ENCODE results near the gene MOB1B.
"Not testable (repeated sequence)": the region's sequence is repeated elsewhere in the genome, so short reads cannot be mapped to it uniquely, and the experiment has no call there.

The MOB1B gene

DNA sequence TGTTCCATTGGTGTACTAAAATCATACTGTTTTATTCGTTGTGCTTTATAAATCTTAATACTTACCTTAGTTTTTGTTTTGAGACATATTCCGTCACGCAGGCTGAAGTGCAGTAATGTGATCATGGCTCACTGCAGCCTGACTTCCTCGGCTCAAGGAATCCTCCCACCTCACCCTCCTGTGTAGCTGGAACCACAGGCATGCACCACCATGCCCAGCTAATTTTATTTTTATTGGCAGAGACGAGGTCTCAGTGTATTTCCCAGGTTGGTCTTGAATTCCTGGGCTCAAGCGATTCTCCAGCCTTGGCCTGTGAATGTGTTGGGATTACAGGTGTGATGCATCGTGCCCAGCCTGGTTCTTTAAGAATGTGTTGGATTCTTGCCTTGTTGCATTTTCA is 66.9 kb downstream of the MOB1B start:
- DNase-seq, result no peak

DNA sequence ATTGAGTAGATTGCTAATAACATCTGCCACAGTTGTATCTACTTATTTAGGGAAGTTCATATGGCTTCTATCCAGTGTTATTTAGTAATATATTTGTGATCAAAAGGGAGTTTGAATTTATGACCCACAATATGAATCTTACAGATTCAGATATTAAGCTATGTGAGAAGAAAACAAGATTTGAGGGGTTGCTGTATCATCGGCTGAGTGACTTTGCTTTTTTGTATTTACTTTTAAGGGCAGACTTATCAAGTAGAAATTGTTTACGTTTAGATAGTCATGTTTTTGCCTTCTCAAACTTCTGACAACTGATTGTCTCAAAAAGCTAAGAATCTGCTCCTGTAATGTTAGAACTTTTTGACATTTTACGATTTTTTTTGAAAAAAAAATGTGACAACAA is 74.1 kb downstream of the MOB1B start:
- DNase-seq, result no peak

DNA sequence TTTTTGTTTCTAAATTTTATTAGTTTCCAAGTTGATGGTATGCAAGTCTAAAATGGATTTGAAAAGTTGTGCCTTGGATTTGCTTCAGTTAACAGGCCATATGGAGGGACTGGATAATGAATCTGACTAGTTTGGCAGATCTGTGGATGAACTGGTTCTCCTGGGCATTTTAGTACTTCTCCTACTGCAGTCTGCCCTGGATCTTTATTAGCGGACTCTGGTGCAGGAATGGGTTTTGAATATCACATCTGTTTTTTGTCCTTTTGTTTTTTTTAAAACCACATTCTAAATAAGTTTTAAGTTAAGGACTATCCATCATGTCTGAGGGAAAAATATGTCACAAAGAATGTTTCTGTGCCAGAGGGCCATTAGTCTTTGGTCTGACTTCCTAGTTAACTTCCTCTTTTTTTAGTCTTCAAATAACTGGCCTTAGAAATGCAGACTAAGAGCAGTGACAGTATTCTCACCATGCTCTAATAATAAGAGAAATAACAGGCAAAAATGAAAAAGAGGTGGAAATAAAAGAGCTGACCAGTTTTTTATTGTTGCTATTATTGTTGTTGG is 77.4 kb downstream of the MOB1B start:
- no peak for DNase-seq

DNA sequence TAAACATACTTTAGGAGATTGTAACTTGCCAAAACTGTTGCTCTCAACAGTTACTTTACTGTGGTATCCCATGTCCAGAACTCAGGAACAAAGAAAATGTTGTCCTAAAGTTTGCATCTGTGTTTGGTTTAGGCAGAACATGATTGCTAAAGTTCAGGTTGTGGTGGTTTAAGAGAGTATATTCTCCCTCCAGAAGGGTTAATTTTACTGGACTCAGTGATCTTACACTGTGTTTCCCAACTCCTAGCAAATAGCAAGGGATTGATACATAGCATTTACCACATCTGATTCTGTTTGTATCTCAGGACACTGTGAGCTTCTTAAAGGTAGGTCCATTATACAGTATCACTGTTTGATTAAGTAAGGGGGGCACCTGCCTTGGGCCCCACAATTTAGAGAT is 78.0 kb downstream of the MOB1B start:
- DNase-seq, result no peak

DNA sequence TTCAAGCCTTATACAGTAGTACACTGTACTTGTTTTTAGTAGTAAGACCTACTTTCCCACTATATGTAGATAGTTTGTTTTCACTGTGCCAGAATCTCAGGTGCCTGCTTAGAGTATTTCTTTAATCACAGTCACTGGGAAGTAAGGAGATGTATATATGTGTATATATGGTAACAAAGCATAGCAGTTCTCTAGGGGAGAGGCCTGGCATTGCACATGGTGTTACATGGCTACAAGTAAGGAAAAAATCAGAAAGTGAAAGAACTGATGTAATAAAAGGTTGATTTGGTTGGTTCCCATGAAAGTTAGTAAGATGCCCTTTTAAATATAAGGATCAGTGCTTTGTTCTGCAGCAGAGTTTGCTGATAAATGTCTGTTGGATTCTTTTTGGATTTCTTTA is 81.9 kb downstream of the MOB1B start:
- no peak for DNase-seq

DNA sequence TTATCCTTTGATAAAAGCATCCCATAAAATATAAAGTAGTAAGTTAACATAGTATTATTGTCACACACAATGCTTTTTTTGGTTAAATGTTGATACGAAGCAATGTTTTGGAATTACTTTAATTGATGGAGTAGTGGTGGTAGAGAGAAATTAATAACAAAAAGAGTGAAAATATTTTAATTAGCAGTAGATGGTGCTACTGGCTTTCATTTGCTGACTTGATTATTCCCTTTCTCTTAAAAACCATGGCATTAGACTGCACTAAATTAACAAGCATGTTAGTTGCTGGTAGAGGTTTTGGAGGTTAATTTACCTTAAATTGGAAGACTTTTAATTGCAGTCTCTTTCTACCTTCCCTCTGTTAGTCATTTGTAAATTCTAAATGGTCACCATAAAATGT is 82.4 kb downstream of the MOB1B start:
- DNase-seq, result peak in 1 of 2 donors; percentile 45

DNA sequence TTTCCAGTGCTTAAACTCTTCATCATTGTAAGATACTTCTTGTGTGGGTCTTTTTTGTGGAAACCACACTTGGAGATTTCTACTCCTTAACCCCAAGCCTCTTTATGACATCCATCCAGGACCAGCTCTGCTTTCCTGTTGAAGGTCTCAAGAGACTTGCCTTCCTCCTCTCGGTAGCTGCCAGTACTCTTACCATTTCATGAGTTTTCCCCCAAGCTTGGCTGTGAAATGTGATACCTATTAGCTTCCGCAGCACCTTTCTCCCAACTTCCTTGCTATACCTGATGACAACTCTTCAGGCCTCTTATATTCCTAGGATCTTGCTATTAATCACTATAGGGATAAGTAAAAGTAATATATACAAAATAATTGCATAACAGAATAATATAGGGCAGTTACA is 89.4 kb downstream of the MOB1B start:
- no peak for DNase-seq

DNA sequence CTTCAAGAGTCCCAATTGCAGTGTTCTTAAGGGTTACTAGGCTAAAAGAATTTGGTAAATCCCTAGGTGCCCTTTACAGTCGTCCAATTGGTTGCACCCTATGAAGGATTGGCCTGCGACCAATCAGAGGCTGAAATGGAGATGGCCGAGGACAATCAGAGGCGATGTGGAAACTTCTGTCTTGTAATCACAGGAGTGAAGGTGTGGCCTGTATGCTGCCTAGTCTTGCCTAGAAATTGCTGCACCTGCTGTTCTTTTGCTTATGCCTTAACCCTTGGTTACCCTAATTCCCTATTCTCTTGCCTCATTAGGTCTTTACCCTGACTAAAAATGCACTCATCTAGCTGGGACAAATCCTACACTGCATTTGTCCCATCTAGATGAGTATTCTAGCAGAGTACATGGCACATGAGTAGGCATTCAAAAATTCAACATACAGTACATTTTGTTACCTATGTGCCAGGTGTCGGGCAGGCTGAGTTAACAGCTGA is 90.3 kb downstream of the MOB1B start:
- DNase-seq, result no peak

DNA sequence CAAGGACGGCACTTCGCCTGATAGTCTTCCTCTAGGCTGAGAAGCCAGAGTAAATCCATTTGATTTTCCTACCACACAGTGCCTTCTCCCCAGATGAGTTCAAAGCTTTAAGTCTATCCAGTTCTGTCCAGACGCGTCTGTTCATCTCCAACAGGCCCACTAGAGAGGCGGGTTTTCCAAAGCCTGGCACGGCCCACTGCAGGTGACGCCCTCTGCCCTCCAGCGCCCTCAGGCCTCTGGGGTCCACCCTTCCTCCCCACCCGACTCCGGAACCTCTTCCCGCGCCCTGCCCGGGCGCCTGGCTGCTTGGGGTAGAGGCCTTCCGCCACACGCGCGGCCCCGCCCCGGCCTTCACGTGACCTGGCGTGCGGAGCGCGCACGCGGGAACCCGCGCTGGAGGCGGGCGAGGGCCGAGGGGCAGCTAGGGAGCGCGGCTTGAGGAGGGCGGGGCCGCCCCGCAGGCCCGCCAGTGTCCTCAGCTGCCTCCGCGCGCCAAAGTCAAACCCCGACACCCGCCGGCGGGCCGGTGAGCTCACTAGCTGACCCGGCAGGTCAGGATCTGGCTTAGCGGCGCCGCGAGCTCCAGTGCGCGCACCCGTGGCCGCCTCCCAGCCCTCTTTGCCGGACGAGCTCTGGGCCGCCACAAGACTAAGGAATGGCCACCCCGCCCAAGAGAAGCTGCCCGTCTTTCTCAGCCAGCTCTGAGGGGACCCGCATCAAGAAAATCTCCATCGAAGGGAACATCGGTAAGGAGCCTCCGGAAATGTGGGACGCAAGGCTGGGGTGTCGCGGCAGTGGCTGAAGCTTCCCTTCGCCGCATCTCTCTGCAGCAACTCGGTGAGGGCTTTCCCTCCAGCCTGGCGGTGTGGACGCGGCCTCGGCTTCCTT is 91.3 kb downstream of the MOB1B start, which contains the start of gene DCK:
Gene DCK, plus strand, starts transcription at position 469 of the 888 bp plus-strand sequence. Its CDS starts 187 bp downstream, at position 656.
- peak; percentile 83 to 85 for DNase-seq

DNA sequence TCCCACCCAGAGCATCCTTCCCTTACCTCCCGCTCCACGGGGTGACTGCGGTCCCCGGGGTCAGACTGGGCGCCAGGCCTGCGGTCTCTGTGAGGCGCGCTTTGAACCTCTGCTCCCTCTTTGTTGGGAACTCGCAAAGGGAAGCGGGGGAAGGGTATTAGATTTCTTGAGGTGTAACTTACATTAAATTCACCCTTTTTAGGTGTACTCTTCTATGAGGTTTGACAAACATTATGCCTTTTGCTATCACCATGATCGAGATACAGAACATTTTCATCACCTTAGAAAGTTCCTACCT is 91.8 kb downstream of the MOB1B start:
- DNase-seq, result no peak

DNA sequence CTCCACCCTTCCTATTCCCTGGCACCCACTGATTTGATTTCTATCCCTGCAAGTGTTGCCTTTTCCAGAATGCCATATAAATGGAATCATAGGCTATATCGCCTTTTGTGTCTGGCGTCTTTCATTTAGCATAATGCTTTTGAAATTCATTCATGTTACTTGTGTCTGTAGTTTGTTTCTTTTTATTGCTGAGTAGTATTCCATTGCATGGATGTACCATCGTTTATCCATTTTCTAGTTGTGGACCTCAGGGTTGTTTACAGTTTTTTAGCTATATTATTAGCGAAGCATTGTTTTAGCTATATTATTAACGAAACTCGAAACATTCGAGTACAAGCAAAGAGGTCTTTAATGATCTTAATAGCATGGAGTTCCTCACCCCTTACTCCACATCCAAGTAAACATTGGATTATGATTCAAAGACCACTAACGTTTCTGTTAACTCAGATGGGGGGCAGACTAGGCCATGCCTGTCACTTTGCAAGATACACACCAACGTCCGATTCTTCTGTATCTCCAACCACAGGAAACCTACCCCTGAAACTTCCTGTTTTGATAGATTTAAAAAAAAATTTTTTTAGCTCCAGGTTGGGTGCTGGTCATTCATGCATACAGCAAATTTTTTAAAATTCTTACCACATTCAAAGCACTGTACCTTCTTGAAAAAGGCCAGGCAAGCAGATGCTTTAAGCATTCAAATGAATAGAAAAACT is 92.4 kb downstream of the MOB1B start:
- no peak for DNase-seq

DNA sequence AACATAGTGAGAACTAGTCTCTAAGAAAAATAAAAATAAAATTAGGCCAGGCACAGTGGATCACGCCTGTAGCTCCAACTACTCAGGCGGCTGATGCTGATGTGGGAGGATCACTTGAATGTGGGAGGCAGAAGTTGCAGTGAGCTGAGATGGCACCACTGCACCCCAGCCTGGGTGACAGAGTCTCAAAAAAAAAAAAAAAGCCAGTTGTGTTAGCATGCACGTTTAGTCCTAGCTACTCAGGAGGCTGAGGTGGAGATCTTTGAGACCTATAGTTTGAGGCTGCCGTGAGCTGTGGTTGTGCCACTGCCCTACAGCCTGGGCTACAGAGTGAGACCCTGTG is 93.8 kb downstream of the MOB1B start:
- no peak for DNase-seq

DNA sequence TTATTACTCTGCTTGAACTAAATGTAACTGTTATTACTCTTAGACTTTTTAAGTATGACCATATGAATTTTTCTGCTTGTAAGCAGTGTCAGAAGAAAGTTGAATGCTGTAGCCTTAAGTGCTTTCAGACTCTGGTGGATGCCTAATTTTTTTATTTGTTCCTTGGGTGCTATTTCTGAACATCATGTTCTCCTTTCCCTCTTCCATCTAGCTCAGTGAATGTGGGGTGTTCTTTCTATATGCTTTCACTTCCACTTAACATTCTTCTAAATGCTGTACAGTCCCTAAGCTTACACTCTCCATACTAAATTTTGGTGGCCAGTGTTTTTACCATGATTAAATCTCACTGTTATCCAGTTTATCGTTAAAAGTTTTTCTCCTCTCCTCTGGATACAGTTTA is 94.9 kb downstream of the MOB1B start:
- DNase-seq, result no peak

DNA sequence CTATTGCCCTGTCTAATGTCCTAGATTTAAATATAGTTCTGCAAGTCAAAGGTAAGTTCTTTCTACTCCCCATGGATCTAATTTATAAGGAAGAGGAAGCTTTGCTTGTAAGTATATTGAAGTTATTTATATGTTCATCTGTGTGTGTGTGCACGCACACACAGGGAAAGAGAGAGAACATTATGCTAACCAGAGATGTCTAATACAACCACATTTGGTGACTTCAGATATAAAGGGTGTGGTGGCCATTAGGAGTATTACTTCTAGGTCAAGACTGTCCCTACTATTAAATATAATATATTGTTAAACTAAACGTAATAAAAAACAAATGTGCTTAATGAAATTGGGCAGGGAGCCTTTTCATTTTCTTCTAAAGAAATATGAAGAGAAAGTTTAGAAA is 95.4 kb downstream of the MOB1B start:
- DNase-seq, result no peak

DNA sequence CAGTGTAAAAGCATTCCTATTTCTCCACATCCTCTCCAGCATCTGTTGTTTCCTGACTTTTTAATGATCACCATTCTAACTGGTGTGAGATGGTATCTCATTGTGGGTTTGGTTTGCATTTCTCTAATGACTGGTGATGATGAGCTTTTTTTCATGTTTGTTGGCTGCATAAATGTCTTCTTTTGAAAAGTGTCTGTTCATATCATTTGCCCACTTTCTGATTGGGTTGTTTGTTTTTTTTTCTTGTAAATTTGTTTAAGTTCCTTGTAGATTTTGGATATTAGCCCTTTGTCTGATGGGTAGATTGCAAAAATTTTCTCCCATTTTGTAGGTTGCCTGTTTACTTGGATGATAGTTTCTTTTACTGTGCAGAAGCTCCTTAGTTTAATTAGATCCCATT is 97.5 kb downstream of the MOB1B start:
- DNase-seq, result not testable (repeated sequence)

DNA sequence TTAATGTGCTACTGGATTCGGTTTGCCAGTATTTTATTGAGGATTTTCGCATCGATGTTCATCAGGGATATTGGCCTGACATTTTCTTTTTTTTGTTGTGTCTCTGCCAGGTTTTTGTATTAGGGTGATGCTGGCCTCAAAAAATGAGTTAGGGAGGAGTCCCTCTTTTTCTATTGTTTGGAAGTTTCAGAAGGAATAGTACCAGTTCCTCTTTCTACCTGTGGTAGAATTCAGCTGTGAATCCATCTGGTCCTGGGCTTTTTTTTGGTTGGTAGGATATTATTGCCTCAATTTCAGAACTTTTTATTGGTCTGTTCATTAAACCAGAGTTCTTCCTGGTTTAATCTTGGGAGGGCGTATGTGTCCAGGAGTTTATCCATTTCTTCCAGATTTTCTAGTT is 99.2 kb downstream of the MOB1B start:
- not testable (repeated sequence) for DNase-seq

DNA sequence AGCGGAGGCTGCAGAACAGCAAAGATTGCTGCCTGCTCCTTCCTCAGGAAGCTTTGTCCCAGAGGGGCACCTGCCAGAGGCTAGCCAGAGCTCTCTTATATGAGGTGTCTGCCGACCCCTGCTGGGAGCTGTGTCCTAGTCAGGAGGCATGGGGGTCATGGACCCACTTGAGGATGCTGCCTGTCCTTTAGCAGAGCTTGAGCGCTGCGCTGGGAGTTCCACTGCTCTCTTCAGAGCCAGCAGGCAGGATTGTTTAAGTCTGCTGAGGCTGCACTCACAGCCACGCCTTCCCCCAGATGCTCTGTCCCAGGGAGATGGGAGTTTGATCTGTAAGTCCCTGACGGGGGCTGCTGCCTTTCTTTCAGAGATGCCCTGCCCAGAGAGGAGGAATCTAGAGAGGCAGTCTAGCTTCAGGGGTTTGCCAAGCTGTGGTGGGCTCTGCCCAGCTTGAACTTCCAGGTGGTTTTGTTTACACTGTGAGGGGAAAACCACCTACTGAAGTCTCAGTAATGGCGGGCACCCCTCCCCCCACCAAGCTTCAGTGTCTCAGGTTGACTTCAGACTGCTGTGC is 102.2 kb downstream of the MOB1B start:
- peak; percentile 60 to 65 for DNase-seq

DNA sequence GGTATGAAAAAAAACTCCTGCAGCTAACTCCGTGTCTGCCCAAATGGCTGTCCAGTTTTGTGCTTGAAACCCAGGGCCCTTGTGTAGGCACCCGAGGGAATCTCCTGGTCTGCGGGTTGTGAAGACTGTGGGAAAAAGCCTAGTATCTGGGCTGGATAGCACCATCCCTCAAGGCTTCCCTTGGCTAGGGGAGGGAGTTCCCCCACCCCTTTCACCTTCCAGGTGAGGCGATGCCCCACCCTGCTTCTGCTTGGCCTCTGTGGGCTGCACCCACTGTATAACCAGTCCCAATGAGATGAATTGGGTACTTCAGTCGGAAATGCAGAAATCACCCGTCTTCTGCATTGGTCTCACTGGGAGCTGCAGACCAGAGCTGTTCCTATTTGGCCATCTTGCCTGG is 102.9 kb downstream of the MOB1B start:
- DNase-seq, result not testable (repeated sequence)

DNA sequence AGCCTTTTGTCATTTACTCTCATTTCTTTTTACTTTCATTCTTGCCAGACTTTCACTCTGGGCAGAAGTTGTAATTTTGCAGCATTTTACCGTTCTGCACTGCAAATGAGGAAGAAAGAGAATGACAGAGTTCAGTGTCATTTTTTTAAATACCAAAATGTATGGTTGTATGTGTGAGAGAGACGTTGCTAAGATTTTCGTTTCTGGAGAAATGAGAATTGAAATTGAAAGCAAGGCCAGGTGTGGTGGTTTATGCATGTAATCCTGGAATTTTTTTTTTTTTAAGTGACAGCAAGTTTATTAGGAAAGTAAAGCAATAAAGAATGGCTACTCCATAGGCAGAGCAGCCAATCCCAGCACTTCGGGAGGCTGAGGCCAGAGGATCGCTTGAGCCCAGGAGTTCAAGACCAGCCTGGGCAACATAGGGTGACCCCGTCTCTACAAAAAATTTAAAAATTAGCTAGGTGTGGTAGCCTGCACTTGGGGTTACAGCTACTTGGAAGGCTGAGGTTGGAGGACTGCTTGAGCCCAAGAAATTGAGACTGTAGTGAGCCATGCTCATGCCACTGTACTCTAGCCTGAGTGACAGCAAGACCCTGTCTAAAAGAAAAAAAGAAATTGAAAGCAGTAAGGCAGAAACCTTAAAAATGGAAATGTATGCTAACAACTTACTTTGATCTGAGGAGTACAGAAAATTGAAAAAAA is 104.2 kb downstream of the MOB1B start:
- DNase-seq, result peak in 1 of 2 donors; percentile 62

DNA sequence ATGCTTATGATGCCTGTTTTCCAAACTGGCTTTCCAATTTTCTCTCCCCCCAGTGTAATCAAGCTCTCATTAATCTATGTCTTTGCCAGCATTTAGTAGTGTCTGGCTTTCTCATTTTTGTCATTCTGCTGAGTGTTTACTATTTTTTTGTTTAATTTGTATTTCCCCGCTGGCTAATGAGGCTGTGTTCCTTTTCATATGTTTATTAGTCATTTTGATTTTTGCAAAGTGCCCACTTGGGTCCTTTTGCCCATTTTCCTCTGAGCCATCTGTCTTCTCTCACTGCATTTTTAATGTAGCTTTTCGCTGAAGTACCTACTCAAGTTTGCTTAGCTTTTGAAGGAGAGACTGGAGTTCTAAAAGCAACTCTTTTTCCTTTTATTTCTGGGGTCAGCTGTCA is 106.0 kb downstream of the MOB1B start:
- no peak for DNase-seq

DNA sequence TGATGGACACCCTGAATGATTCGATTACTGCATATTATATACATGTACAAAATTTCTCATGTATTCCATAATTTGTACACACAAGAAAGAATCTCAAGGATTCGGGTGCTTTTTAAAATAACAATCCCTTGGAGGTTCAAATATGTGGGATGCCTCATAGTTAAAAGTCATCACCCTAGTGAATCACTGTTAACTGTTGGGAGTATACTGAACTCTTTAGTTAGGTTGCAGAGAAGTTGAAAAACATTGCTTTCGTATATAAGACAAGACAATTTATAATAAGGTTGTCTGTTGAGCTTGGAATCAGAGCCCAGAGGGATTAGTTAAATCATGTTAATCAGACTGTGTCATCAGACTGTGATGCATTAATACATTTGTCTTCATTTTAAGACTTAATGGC is 106.9 kb downstream of the MOB1B start:
- no peak for DNase-seq

DNA sequence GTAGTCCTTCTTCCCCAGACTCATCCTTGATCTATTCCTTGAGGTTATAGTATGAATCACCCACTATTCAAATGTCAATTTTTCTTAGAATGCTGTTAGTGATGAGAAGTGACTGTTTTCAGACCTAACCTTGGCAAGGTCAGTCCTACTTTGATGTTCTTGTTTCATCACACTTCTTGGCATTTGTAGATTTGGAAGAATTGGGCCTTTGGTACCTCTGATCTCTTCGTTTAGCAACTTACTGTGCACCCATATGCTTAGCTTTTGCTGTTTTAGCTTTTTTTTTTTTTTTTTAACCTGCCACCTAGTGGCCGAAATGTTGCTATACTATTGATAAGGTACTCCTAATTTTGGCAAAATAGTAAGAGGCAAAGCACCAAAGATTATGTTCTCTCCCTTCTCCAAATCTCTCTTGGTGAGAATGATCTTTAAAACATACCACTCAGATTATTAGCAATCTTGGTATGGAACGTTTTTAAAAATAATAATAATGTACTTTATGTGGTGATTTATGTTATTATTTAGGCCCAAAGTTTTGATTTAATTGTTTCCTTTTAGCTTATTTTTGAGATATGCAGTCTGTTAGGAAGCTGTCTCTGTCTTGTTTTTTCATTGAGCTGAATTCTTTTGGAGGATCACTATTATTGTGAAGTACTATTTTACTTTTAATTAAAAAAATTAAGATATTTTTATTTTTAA is 107.9 kb downstream of the MOB1B start:
- DNase-seq, result peak in 1 of 2 donors; percentile 50
